ENCODE data around the gene ACMSD. TPM values are rescaled to one million over a fixed set of nuclear protein-coding genes. Genes with fewer than 3 reads are reported as not detected.

ACMSD gene
- total and polyA plus RNA-seq, 10 of the 15 experiments (the other 5 are each of a cell fraction or from before 2014, with no cell fraction given) = 0.08 TPM; not detected in 9

- H2AFZ ChIP-seq (ENCODE audit: control insufficient read depth, low read depth, low read length) = no peak overlapping the region
- no peak overlapping the region for H3K9ac ChIP-seq (ENCODE audit: control insufficient read depth, insufficient read depth, low read length)
- no peak for DNase-seq (ENCODE audit: low read depth, low spot score)
- no peaks in the 10 kb centered on the region for H3K9me3 ChIP-seq (replicated peaks; ENCODE audit: control insufficient read depth, insufficient read depth, low read length)
- POLR2A ChIA-PET = no interaction called here
- no TSS peak for BruUV-seq (replicated peaks)
- intact Hi-C loops (cut with micrococcal nuclease; ENCODE audit: unreplicated experiment) = no loop called here
- CTCF ChIA-PET = interaction anchor here (0.9 kb wide), 1 partner anchor 59 kb away, joined by 3 read pairs; no protein-coding TSS in a partner anchor
- no peak for ATAC-seq
- no peaks in the 10 kb centered on the region for H3K79me2 ChIP-seq (ENCODE audit: control insufficient read depth, insufficient read depth, low read length)
- no peaks in the 10 kb centered on the region for H3K36me3 ChIP-seq (ENCODE audit: control insufficient read depth in 2 of 2, insufficient read depth in 2 of 2, low read length in 1 of 2)
- H3K4me1 ChIP-seq (ENCODE audit: control insufficient read depth, insufficient read depth, low read length) = no peaks in the 10 kb centered on the region
- no peak overlapping the region for H3K4me3 ChIP-seq
- 26% methylated on average over 4 of the region's 4 CpGs for WGBS (ENCODE audit: insufficient coverage, insufficient replicate concordance, low lambda C conversion rate, missing lambda C conversion rate)
- SMC1A ChIA-PET (ENCODE audit: uncharacterized antibody, unreplicated experiment) = interaction anchor here (0.7 kb wide), 1 partner anchor 9 kb away, joined by 3 read pairs; no protein-coding TSS in a partner anchor
- no peak for FAIRE-seq
- RAD21 ChIA-PET (ENCODE audit: unreplicated experiment) = no interaction called here
- in situ Hi-C loops (cut with MboI) = no loop called here
- no peaks in the 10 kb centered on the region; a peak in 1 of 4 replicates for H3K27me3 ChIP-seq (replicated peaks in 1 of 2; ENCODE audit: control insufficient read depth in 2 of 2, insufficient read depth in 2 of 2, low read length in 1 of 2)
- no peak overlapping the region for H3K27ac ChIP-seq (ENCODE audit: control insufficient read depth, insufficient read depth)
- TF ChIP-seq NR2C2 (IDR thresholded peaks at IDR 0.05; ENCODE audit: borderline replicate concordance, control insufficient read depth, insufficient read length, low read depth) (no peak), RCOR1 (conservative IDR thresholded peaks at IDR 0.05; ENCODE audit: low read depth, low read length) (no peak), E4F1 (IDR thresholded peaks at IDR 0.05; ENCODE audit: borderline replicate concordance, partially characterized antibody) (no peak), SUPT20H (IDR thresholded peaks at IDR 0.05; ENCODE audit: borderline replicate concordance, control insufficient read depth, low read depth, low read length) (no peak), MYC (IDR thresholded peaks at IDR 0.05; ENCODE audit: insufficient read depth, insufficient read length, insufficient replicate concordance, low read length, severe bottlenecking) (no peak), TBL1XR1 (IDR thresholded peaks at IDR 0.05; ENCODE audit: low read depth, low read length) (no peak), SIN3A (IDR thresholded peaks at IDR 0.05; ENCODE audit: low read depth, low read length) (no peak)
- no peaks in the 10 kb centered on the region for H4K20me1 ChIP-seq (ENCODE audit: control insufficient read depth, insufficient read depth)
- no peak overlapping the region for H3K4me2 ChIP-seq (ENCODE audit: control insufficient read depth, insufficient read depth)
Measured at GRCh38 chr2:134795765-134796164, 42.7 kb upstream of the ACMSD start.

All from GM12878 (cell line).